ENCODE results near the gene SLC16A2. TPM values are rescaled to one million over a fixed set of nuclear protein-coding genes. Genes with fewer than 3 reads are reported as not detected.

Gene SLC16A2
- total RNA-seq, 4 donors from 2014 or later, result 6.4 to 12.1 (median 9.4) TPM

Small RNAs within 50 kb of the gene (small RNA-seq; reads per million reads assigned to genes)
- 0 reads per million in 4 donors for gene RN7SL790P

Other genes starting within 250 kb of the SLC16A2 start
- not detected for gene ZCCHC13, start 117.3 kb upstream of the SLC16A2 start, total RNA-seq
- 10 to 100 TPM; 20.6 to 38.0 (median 31.7) TPM for gene RLIM, start 193.1 kb downstream of the SLC16A2 start, total RNA-seq

Data from gastroesophageal sphincter (tissue), 4 donors.